Astrocyte (in vitro differentiated cells and primary cell): ENCODE data around the gene ANKRD2. TPM values are rescaled to one million over a fixed set of nuclear protein-coding genes. Genes with fewer than 3 reads are reported as not detected.

Source experiments
- DNase-seq: peaks from one replicate; pipeline ENCODE4 v3.0.0-alpha.2; 2010; ENCODE audit warnings: low read depth
- FAIRE-seq: peaks from 2 replicates; lab custom pipeline; 2011; peaks lifted over from hg19 to GRCh38; lab: Jason Lieb, UNC
- H2AFZ ChIP-seq: 2 replicates; pipeline ENCODE4 v1.6.0; 2012; ENCODE audit warnings: low read depth, low read length, inconsistent platforms
- H3K27ac ChIP-seq: 2 replicates; pipeline ENCODE4 v1.5.1; 2011; ENCODE audit warnings: low read depth, low read length, inconsistent platforms
- H3K27me3 ChIP-seq: 2 replicates; pipeline ENCODE4 v1.6.0; 2011; ENCODE audit warnings: low read length, inconsistent platforms; ENCODE audit not compliant: insufficient read depth
- H3K36me3 ChIP-seq: 2 replicates; pipeline ENCODE4 v1.5.1; 2011; ENCODE audit warnings: low read length, inconsistent platforms; ENCODE audit not compliant: insufficient read depth
- H3K4me1 ChIP-seq: 2 replicates; pipeline ENCODE4 v1.5.1; 2011; ENCODE audit warnings: low read length, inconsistent platforms; ENCODE audit not compliant: insufficient read depth
- H3K4me2 ChIP-seq: 2 replicates; pipeline ENCODE4 v1.6.0; 2012; ENCODE audit warnings: low read length, inconsistent platforms
- H3K4me3 ChIP-seq: 2 replicates; pipeline ENCODE4 v1.5.1; 2011; ENCODE audit warnings: low read depth, mild to moderate bottlenecking, low read length, inconsistent platforms; ENCODE audit not compliant: insufficient read depth
- H3K79me2 ChIP-seq: 2 replicates; pipeline ENCODE4 v1.6.0; 2012; ENCODE audit warnings: mild to moderate bottlenecking, low read length, inconsistent platforms; ENCODE audit not compliant: insufficient read depth
- H3K9ac ChIP-seq: 2 replicates; pipeline ENCODE4 v1.6.0; 2012; ENCODE audit warnings: mild to moderate bottlenecking, low read length, inconsistent platforms
- H3K9me3 ChIP-seq: 2 replicates; pipeline ENCODE4 v1.5.1; 2012; ENCODE audit warnings: low read depth, mild to moderate bottlenecking, low read length, inconsistent platforms; ENCODE audit not compliant: insufficient read depth
- H4K20me1 ChIP-seq: 2 replicates; pipeline ENCODE4 v1.6.0; 2012; ENCODE audit warnings: low read length, inconsistent platforms; ENCODE audit not compliant: insufficient read depth
- H3K27ac Mint-ChIP-seq: one replicate; pipeline ENCODE4 v1.8.0; 2021; ENCODE audit warnings: mild to moderate bottlenecking, mixed read lengths; ENCODE audit not compliant: unreplicated experiment
- H3K27me3 Mint-ChIP-seq: one replicate; pipeline ENCODE4 v1.8.0; 2021; ENCODE audit warnings: low read depth, mixed read lengths; ENCODE audit not compliant: unreplicated experiment
- H3K36me3 Mint-ChIP-seq: one replicate; pipeline ENCODE4 v1.8.0; 2021; ENCODE audit warnings: low read depth, mixed read lengths; ENCODE audit not compliant: unreplicated experiment
- H3K4me1 Mint-ChIP-seq: one replicate; pipeline ENCODE4 v1.8.0; 2021; ENCODE audit warnings: low read depth, mixed read lengths; ENCODE audit not compliant: unreplicated experiment
- H3K4me3 Mint-ChIP-seq: one replicate; pipeline ENCODE4 v1.8.0; 2021; ENCODE audit warnings: mild to moderate bottlenecking, moderate library complexity, mixed read lengths; ENCODE audit not compliant: unreplicated experiment
- H3K9me3 Mint-ChIP-seq: one replicate; pipeline ENCODE4 v1.8.0; 2021; ENCODE audit warnings: mild to moderate bottlenecking, mixed read lengths; ENCODE audit not compliant: unreplicated experiment
- CTCF ChIP-seq: IDR thresholded peaks from 2 replicates; pipeline ENCODE4 v1.5.1; 2011; ENCODE audit warnings: low read depth, mild to moderate bottlenecking, inconsistent platforms, low read length, moderate library complexity; ENCODE audit not compliant: insufficient read depth
- EZH2 ChIP-seq: IDR thresholded peaks from 2 replicates; pipeline ENCODE4 v1.6.1; 2012; ENCODE audit warnings: mild to moderate bottlenecking, low read length, inconsistent platforms; ENCODE audit not compliant: insufficient read depth
- total RNA-seq: library from RNA; stranded (reverse); gene quantifications from 2 replicates; pipeline ENCODE4 v1.2.1, GENCODE V29; 2021

The ANKRD2 gene
- total RNA-seq, 1 donor from 2014 or later = 0.36 TPM

GRCh38 chr10:97580421-97581367, 8.1 kb downstream of the ANKRD2 start:
- peaks cover 3% of the 10 kb centered on the region for H3K36me3 Mint-ChIP-seq
- no peak overlapping the region for H3K27ac ChIP-seq
- no peaks in the 10 kb centered on the region for H3K9me3 Mint-ChIP-seq
- H3K27me3 ChIP-seq = no peaks in the 10 kb centered on the region
- H3K9ac ChIP-seq = no peak overlapping the region
- no peak overlapping the region for H3K4me2 ChIP-seq
- H3K4me1 Mint-ChIP-seq = peaks cover 1% of the 10 kb centered on the region
- no peaks in the 10 kb centered on the region for H3K4me1 ChIP-seq
- H3K36me3 ChIP-seq = no peaks in the 10 kb centered on the region
- TF ChIP-seq CTCF = no peak
- no peaks in the 10 kb centered on the region for H3K27me3 Mint-ChIP-seq
- H3K27ac Mint-ChIP-seq = no peak overlapping the region
- DNase-seq (no peak), FAIRE-seq (no peak)
- no peaks in the 10 kb centered on the region for H3K9me3 ChIP-seq
- H4K20me1 ChIP-seq = no peaks in the 10 kb centered on the region
- H3K4me3 ChIP-seq = no peak overlapping the region
- H3K4me3 Mint-ChIP-seq = no peak overlapping the region
- H2AFZ ChIP-seq = no peak overlapping the region
- no peaks in the 10 kb centered on the region for H3K79me2 ChIP-seq

GRCh38 chr10:97582169-97582568, 9.6 kb downstream of the ANKRD2 start:
- TF ChIP-seq CTCF = no peak
- Mint-ChIP-seq H3K9me3 (no peaks in the 10 kb centered on the region), H3K27ac (no peak overlapping the region), H3K4me1 (peaks cover 1% of the 10 kb centered on the region), H3K27me3 (no peaks in the 10 kb centered on the region), H3K4me3 (no peak overlapping the region), H3K36me3 (peaks cover 3% of the 10 kb centered on the region)
- Histone ChIP-seq H3K79me2 (no peaks in the 10 kb centered on the region), H3K9ac (no peak overlapping the region), H2AFZ (no peak overlapping the region), H3K4me1 (no peaks in the 10 kb centered on the region), H3K27me3 (no peaks in the 10 kb centered on the region), H3K4me2 (no peak overlapping the region), H3K27ac (no peak overlapping the region), H3K4me3 (no peak overlapping the region), H3K9me3 (no peaks in the 10 kb centered on the region), H4K20me1 (no peaks in the 10 kb centered on the region), H3K36me3 (no peaks in the 10 kb centered on the region)
- no peak for DNase-seq
- FAIRE-seq = no peak

- Histone ChIP-seq H2AFZ (no peak overlapping the region), H3K36me3 (no peaks in the 10 kb centered on the region), H3K9ac (no peak overlapping the region), H4K20me1 (no peaks in the 10 kb centered on the region), H3K9me3 (no peaks in the 10 kb centered on the region), H3K79me2 (no peaks in the 10 kb centered on the region), H3K4me3 (no peak overlapping the region), H3K27ac (no peak overlapping the region), H3K27me3 (no peaks in the 10 kb centered on the region), H3K4me1 (no peaks in the 10 kb centered on the region), H3K4me2 (no peak overlapping the region)
- H3K36me3 Mint-ChIP-seq = peaks cover 3% of the 10 kb centered on the region
- H3K27ac Mint-ChIP-seq = no peak overlapping the region
- no peaks in the 10 kb centered on the region for H3K27me3 Mint-ChIP-seq
- DNase-seq = no peak
- no peak for TF ChIP-seq EZH2
- TF ChIP-seq CTCF = no peak
- H3K4me1 Mint-ChIP-seq = peaks cover 1% of the 10 kb centered on the region
- H3K4me3 Mint-ChIP-seq = no peak overlapping the region
- no peaks in the 10 kb centered on the region for H3K9me3 Mint-ChIP-seq
- no peak for FAIRE-seq
Observed at GRCh38 chr10:97583476-97583875, 10.9 kb downstream of the ANKRD2 start.
